ENCODE data around the gene ANKRD34C.

The ANKRD34C gene

DNA sequence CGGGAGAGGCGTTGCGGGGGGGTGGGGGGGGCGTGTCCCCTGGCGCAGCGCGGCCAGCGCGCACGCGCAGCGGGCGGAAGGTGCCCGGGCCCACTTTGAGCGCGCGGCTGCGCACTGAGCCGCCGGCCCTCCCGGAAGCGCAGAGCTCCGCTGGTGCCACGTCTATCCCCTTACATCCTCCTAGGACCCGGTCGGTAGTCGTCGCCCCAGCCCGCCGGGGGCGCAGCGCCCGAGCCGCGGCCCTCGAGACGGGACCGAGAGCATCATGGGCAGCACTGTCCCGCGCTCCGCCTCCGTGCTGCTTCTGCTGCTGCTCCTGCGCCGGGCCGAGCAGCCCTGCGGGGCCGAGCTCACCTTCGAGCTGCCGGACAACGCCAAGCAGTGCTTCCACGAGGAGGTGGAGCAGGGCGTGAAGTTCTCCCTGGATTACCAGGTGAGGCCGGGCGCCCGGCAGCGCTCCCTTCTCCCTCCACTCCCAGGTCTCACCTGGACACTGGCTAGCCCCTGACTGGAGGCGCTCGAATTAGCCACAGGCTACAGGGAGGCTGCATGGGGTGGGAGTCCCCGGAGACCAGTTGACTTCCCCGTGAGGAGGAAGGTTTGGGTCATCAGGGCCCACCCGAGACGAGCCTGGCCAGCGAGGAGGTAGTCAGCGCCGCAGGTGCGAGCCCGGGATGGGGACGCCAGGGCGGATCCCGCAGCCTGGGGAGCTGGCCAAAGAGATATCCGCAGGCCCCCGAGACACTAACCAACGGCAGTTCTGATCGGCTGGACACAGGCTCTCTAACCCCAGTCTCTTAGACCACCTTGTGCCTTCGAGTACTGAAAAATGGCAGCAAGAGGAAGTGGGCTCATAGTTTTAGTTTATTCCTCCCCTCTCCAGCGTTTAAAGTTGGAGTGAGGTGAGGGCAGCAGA is 28.7 kb downstream of the ANKRD34C start, which contains the start of gene TMED3 (continued):
- TF ChIP-seq, protein P1, sequence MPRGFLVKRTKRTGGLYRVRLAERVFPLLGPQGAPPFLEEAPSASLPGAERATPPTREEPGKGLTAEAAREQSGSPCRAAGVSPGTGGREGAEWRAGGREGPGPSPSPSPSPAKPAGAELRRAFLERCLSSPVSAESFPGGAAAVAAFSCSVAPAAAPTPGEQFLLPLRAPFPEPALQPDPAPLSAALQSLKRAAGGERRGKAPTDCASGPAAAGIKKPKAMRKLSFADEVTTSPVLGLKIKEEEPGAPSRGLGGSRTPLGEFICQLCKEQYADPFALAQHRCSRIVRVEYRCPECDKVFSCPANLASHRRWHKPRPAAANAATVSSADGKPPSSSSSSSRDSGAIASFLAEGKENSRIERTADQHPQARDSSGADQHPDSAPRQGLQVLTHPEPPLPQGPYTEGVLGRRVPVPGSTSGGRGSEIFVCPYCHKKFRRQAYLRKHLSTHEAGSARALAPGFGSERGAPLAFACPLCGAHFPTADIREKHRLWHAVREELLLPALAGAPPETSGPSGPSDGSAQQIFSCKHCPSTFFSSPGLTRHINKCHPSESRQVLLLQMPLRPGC (tag by site-specific recombination; IDR thresholded peaks at IDR 0.05), result no peak
- TF ChIP-seq KLF8 (tag by site-specific recombination; IDR thresholded peaks at IDR 0.05) (no peak; the same call in 1 of the 2 replicates), ZNF132 (tag by site-specific recombination; IDR thresholded peaks at IDR 0.05; ENCODE audit: borderline replicate concordance) (no peak), ZNF837 (tag by site-specific recombination; IDR thresholded peaks at IDR 0.05) (no peak), ZNF311 (tag by site-specific recombination; IDR thresholded peaks at IDR 0.05; ENCODE audit: borderline replicate concordance) (no peak), ZNF24 (tag by site-specific recombination; IDR thresholded peaks at IDR 0.05) (0 out of 2 replicates have a peak, but pooled peaks have one; percentile 17), SETDB1 (IDR thresholded peaks at IDR 0.05; ENCODE audit: insufficient read length, low read length) (no peak), ZNF37A (tag by site-specific recombination; IDR thresholded peaks at IDR 0.05) (no peak), ZNF624 (tag by site-specific recombination; IDR thresholded peaks at IDR 0.05) (no peak), ZNF623 (tag by site-specific recombination; IDR thresholded peaks at IDR 0.05) (no peak), ZBTB1 (tag by site-specific recombination; IDR thresholded peaks at IDR 0.05) (no peak), ZNF140 (tag by site-specific recombination; IDR thresholded peaks at IDR 0.05) (no peak), ZNF157 (tag by site-specific recombination; IDR thresholded peaks at IDR 0.05) (no peak), ZNF169 (tag by site-specific recombination; IDR thresholded peaks at IDR 0.05) (no peak), ZNF626 (tag by site-specific recombination; IDR thresholded peaks at IDR 0.05) (no peak), ZNF596 (tag by site-specific recombination; IDR thresholded peaks at IDR 0.05) (no peak), ZNF529 (tag by site-specific recombination; IDR thresholded peaks at IDR 0.05; ENCODE audit: insufficient replicate concordance) (no peak), ZBTB8A (tag by site-specific recombination; IDR thresholded peaks at IDR 0.05) (peak; percentile 83), ZNF416 (tag by site-specific recombination; IDR thresholded peaks at IDR 0.05) (no peak), ZNF548 (tag by site-specific recombination; IDR thresholded peaks at IDR 0.05) (no peak), KLF16 (tag by site-specific recombination; IDR thresholded peaks at IDR 0.05) (peak; percentile 33; the same call in 1 of the 2 replicates)
- TF ChIP-seq, protein P2, sequence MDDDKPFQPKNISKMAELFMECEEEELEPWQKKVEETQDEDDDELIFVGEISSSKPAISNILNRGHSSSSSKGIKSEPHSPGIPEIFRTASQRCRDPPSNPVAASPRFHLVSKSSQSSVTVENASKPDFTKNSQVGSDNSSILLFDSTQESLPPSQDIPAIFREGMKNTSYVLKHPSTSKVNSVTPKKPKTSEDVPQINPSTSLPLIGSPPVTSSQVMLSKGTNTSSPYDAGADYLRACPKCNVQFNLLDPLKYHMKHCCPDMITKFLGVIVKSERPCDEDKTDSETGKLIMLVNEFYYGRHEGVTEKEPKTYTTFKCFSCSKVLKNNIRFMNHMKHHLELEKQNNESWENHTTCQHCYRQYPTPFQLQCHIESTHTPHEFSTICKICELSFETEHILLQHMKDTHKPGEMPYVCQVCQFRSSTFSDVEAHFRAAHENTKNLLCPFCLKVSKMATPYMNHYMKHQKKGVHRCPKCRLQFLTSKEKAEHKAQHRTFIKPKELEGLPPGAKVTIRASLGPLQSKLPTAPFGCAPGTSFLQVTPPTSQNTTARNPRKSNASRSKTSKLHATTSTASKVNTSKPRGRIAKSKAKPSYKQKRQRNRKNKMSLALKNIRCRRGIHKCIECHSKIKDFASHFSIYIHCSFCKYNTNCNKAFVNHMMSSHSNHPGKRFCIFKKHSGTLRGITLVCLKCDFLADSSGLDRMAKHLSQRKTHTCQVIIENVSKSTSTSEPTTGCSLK (tag by site-specific recombination; IDR thresholded peaks at IDR 0.05), result no peak
- TF ChIP-seq, protein P3, sequence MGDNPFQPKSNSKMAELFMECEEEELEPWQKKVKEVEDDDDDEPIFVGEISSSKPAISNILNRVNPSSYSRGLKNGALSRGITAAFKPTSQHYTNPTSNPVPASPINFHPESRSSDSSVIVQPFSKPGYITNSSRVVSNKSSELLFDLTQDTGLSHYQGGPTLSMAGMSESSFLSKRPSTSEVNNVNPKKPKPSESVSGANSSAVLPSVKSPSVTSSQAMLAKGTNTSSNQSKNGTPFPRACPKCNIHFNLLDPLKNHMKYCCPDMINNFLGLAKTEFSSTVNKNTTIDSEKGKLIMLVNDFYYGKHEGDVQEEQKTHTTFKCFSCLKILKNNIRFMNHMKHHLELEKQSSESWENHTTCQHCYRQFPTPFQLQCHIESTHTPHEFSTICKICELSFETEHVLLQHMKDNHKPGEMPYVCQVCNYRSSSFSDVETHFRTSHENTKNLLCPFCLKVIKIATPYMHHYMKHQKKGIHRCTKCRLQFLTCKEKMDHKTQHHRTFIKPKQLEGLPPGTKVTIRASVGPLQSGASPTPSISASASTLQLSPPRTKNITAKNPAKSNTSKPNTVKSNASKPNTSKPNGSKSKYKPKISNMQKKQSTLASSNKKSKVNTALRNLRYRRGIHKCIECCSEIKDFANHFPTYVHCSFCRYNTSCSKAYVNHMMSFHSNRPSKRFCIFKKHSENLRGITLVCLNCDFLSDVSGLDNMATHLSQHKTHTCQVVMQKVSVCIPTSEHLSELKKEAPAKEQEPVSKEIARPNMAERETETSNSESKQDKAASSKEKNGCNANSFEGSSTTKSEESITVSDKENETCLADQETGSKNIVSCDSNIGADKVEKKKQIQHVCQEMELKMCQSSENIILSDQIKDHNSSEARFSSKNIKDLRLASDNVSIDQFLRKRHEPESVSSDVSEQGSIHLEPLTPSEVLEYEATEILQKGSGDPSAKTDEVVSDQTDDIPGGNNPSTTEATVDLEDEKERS (tag by site-specific recombination; IDR thresholded peaks at IDR 0.05), result no peak
- TF ChIP-seq, protein P4, sequence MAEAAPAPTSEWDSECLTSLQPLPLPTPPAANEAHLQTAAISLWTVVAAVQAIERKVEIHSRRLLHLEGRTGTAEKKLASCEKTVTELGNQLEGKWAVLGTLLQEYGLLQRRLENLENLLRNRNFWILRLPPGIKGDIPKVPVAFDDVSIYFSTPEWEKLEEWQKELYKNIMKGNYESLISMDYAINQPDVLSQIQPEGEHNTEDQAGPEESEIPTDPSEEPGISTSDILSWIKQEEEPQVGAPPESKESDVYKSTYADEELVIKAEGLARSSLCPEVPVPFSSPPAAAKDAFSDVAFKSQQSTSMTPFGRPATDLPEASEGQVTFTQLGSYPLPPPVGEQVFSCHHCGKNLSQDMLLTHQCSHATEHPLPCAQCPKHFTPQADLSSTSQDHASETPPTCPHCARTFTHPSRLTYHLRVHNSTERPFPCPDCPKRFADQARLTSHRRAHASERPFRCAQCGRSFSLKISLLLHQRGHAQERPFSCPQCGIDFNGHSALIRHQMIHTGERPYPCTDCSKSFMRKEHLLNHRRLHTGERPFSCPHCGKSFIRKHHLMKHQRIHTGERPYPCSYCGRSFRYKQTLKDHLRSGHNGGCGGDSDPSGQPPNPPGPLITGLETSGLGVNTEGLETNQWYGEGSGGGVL (tag by site-specific recombination; IDR thresholded peaks at IDR 0.05), result no peak
- TF ChIP-seq, protein P5, sequence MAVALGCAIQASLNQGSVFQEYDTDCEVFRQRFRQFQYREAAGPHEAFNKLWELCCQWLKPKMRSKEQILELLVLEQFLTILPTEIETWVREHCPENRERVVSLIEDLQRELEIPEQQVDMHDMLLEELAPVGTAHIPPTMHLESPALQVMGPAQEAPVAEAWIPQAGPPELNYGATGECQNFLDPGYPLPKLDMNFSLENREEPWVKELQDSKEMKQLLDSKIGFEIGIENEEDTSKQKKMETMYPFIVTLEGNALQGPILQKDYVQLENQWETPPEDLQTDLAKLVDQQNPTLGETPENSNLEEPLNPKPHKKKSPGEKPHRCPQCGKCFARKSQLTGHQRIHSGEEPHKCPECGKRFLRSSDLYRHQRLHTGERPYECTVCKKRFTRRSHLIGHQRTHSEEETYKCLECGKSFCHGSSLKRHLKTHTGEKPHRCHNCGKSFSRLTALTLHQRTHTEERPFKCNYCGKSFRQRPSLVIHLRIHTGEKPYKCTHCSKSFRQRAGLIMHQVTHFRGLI (tag by site-specific recombination; IDR thresholded peaks at IDR 0.05), result no peak
- TF ChIP-seq, protein P6, sequence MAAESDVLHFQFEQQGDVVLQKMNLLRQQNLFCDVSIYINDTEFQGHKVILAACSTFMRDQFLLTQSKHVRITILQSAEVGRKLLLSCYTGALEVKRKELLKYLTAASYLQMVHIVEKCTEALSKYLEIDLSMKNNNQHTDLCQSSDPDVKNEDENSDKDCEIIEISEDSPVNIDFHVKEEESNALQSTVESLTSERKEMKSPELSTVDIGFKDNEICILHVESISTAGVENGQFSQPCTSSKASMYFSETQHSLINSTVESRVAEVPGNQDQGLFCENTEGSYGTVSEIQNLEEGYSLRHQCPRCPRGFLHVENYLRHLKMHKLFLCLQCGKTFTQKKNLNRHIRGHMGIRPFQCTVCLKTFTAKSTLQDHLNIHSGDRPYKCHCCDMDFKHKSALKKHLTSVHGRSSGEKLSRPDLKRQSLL (tag by site-specific recombination; IDR thresholded peaks at IDR 0.05), result no peak
- TF ChIP-seq, protein P7, sequence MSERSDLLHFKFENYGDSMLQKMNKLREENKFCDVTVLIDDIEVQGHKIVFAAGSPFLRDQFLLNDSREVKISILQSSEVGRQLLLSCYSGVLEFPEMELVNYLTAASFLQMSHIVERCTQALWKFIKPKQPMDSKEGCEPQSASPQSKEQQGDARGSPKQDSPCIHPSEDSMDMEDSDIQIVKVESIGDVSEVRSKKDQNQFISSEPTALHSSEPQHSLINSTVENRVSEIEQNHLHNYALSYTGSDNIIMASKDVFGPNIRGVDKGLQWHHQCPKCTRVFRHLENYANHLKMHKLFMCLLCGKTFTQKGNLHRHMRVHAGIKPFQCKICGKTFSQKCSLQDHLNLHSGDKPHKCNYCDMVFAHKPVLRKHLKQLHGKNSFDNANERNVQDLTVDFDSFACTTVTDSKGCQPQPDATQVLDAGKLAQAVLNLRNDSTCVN (tag by site-specific recombination; optimal IDR thresholded peaks at IDR 0.05), result peak; percentile 86
